ENCODE measurements around the gene RAPGEF1. TPM values are rescaled to one million over a fixed set of nuclear protein-coding genes. Genes with fewer than 3 reads are reported as not detected.

The RAPGEF1 gene
- total and polyA plus RNA-seq, 9 donors: 17.0 to 64.4 (median 36.4) TPM

DNA sequence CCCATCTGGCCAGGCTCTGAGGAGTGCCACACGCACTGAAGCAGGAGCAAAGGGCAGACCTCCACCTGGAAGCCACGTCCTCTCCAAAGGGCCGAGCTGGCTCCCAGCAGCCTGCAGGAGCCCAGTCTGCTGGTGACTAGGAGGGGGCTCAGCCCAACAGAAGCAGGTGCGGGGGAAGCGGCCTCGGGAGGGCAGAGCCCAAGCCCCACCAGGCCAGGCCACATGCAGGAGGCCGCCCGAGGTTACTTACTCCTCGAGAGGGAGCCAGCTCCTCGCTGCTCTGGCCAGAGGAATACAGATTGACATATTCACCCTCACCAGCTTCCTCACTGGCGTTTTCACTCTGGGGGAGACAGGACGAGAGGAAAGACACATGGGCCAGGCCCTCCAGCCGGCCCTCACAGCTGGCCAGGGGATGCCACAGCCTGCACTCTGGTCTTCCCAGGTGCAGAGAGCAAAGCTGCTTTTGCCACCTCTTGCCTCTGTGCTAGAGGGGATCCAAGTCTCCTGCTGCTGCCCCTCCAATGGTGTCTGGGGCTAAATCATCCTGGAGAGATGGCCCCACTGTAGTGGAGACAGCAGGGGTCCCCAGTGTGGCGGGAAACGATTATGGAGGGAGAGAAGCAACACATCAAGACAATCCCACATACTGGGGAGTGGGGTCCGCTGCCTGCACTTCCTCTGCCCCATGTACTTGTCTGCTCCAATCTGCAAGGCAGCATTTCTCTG lies 136.0 kb downstream of the RAPGEF1 start:
- no peak overlapping the region for H3K27ac ChIP-seq
- DNase-seq: no peak
- intact Hi-C loops (cut with DNase I): loop anchor here in 1 of 4 donors (5.0 kb wide), 1 partner anchor 138 kb away; the partner anchor contains the start of gene RAPGEF1
- H3K4me1 ChIP-seq (ENCODE audit: insufficient read depth): peaks cover 8% of the 10 kb centered on the region
- no peak overlapping the region for H3K4me3 ChIP-seq
- H3K36me3 ChIP-seq: no peaks in the 10 kb centered on the region
- H3K27me3 ChIP-seq: no peaks in the 10 kb centered on the region
- WGBS, 3 donors: 85 to 89% (median 87%) methylated on average over 14 to 16 of the region's 16 CpGs
- TF ChIP-seq EP300 (IDR thresholded peaks at IDR 0.05): no peak
- TF ChIP-seq, protein P1, sequence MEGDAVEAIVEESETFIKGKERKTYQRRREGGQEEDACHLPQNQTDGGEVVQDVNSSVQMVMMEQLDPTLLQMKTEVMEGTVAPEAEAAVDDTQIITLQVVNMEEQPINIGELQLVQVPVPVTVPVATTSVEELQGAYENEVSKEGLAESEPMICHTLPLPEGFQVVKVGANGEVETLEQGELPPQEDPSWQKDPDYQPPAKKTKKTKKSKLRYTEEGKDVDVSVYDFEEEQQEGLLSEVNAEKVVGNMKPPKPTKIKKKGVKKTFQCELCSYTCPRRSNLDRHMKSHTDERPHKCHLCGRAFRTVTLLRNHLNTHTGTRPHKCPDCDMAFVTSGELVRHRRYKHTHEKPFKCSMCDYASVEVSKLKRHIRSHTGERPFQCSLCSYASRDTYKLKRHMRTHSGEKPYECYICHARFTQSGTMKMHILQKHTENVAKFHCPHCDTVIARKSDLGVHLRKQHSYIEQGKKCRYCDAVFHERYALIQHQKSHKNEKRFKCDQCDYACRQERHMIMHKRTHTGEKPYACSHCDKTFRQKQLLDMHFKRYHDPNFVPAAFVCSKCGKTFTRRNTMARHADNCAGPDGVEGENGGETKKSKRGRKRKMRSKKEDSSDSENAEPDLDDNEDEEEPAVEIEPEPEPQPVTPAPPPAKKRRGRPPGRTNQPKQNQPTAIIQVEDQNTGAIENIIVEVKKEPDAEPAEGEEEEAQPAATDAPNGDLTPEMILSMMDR (IDR thresholded peaks at IDR 0.05): no peak
- TF ChIP-seq POLR2A (IDR thresholded peaks at IDR 0.05): no peak
- H3K9me3 ChIP-seq: no peaks in the 10 kb centered on the region

DNA sequence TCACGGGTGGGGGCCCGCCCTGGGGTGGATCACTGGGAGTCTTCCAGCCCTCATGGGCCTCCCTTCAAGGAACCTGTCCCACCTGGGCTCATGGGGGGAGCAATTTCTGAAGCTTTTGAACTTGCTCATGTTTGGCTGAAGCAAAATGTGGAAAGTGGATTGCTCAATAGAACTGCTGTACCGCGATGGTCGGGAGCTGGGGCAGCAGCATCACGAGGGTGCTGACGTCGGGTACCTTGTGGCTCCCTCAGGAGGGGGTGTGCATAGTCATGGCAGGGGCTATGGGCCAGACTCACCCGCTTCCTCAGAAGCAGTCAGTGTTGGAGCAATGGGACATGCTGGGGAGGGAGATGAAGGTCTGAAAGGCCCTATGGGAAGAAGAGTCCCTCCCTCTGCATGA lies 136.7 kb downstream of the RAPGEF1 start:
- H3K27me3 ChIP-seq: no peaks in the 10 kb centered on the region
- intact Hi-C loops (cut with DNase I): loop anchor here in 1 of 4 donors (5.0 kb wide), 1 partner anchor 139 kb away; the partner anchor contains the start of gene RAPGEF1
- peaks cover 4% of the 10 kb centered on the region for H3K4me1 ChIP-seq (ENCODE audit: insufficient read depth)
- H3K27ac ChIP-seq: no peak overlapping the region
- H3K9me3 ChIP-seq: no peaks in the 10 kb centered on the region
- H3K4me3 ChIP-seq: no peak overlapping the region
- WGBS, 3 donors: 94 to 97% (median 95%) methylated on average over 9 of the region's 9 CpGs
- TF ChIP-seq POLR2A (IDR thresholded peaks at IDR 0.05) (no peak), EP300 (IDR thresholded peaks at IDR 0.05) (no peak)
- TF ChIP-seq, protein P1 (IDR thresholded peaks at IDR 0.05): no peak
- H3K36me3 ChIP-seq: no peaks in the 10 kb centered on the region
- DNase-seq: no peak

- TF ChIP-seq EP300 (IDR thresholded peaks at IDR 0.05) (no peak), POLR2A (IDR thresholded peaks at IDR 0.05) (no peak)
- TF ChIP-seq, protein P1 (IDR thresholded peaks at IDR 0.05): no peak
- no peaks in the 10 kb centered on the region for H3K9me3 ChIP-seq
- no peaks in the 10 kb centered on the region for H3K27me3 ChIP-seq
- intact Hi-C loops (cut with DNase I): loop anchor here in 1 of 4 donors (5.0 kb wide), 1 partner anchor 141 kb away; the partner anchor contains the start of gene RAPGEF1
- H3K4me1 ChIP-seq (ENCODE audit: insufficient read depth): no peaks in the 10 kb centered on the region
- 80 to 86% (median 84%) methylated on average over 14 of the region's 14 CpGs for WGBS, 3 donors
- no peak overlapping the region for H3K27ac ChIP-seq
- H3K36me3 ChIP-seq: no peaks in the 10 kb centered on the region
- no peak overlapping the region for H3K4me3 ChIP-seq
- no peak for DNase-seq
Measured at GRCh38 chr9:131601683-131602181, 138.1 kb downstream of the RAPGEF1 start.

DNA sequence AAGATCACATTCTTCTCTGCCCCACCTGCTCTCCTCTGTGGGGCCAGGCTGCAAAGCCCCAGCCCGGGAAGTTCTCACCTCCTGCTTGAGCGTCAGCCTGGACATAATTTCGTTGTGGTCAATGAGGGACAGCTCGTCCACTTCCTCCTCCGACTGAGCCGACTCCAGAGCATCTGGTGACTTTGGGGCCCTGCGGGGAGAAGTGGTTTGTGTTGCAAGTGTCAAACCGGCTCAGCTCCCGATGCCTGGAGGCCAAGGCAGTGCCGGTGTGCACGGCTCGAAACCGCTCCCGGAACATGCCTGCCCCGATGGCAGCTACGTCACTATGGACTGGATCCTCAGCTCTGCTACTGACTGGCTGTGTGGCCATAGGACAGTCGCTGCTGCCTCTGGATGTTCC lies 141.8 kb downstream of the RAPGEF1 start:
- TF ChIP-seq, protein P1 (IDR thresholded peaks at IDR 0.05): no peak
- TF ChIP-seq POLR2A (IDR thresholded peaks at IDR 0.05) (no peak), EP300 (IDR thresholded peaks at IDR 0.05) (no peak)
- H3K27ac ChIP-seq: no peak overlapping the region
- intact Hi-C loops (cut with DNase I): loop anchor here in 1 of 4 donors (10.0 kb wide), 1 partner anchor 637 kb away; no protein-coding TSS in a partner anchor
- 81 to 87% (median 85%) methylated on average over 17 of the region's 17 CpGs for WGBS, 3 donors
- no peaks in the 10 kb centered on the region for H3K36me3 ChIP-seq
- no peak overlapping the region for H3K4me3 ChIP-seq
- no peaks in the 10 kb centered on the region for H3K9me3 ChIP-seq
- no peaks in the 10 kb centered on the region for H3K4me1 ChIP-seq (ENCODE audit: insufficient read depth)
- no peak for DNase-seq
- H3K27me3 ChIP-seq: no peaks in the 10 kb centered on the region

All from ovary (tissue), 9 donors.